ENCODE results near the gene C12orf56.
"Not testable (repeated sequence)": the region's sequence is repeated elsewhere in the genome, so short reads cannot be mapped to it uniquely, and the experiment has no call there.

The C12orf56 gene

DNA sequence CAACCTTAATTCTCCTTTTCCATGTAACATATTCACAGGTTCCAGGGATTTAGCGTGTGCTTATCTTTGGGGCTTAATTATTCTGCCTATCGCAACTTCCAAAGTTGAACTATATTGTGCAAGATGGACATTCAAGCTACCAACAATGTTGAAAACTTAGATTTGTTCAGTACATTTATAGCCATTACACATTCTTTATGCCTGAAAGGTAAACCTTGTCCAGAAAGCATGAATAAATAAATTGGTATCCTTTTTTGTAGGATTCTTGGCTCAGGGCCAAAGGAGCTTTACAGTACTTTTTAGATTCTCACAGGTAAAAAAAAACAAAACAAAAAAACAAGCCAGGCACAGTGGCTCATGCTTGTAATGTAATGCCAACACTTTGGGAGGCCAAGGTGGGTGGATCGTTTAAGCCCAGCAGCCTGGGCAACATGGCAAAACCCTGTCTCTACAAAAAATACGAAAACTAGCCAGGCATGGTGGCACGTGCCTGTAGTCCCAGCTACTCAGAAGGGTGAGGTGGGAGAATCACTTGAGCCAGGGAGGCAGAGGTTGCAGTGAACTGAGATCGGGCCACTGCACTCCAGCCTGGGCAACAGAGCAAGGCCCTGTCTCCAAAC is 3.3 kb downstream of the C12orf56 start:
- DNase-seq (ENCODE audit: low spot score), result no peak

- DNase-seq (ENCODE audit: low spot score), result peak; percentile 35
Measured at GRCh38 chr12:64385468-64385867, 5.1 kb downstream of the C12orf56 start.

DNA sequence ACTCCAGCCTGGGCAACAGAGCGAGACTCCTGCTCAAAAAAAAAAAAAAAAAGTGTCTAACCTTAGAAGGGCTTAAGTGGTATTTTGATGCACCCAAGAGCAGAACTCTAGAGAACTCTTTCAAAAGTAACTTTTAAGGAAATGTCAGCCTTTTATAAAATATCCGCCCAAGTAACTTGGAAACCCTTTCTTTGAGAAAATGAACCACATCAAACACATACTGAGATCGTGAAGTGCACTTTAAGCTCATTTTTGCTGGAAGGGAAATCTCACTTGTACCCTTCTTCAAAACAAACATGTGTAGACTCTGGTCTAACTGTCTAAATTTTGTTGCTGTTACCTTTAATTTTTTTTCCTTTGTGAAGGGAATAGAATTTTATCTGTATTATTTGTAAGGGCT is 5.5 kb downstream of the C12orf56 start:
- DNase-seq (ENCODE audit: low spot score), result peak; percentile 19

- DNase-seq (ENCODE audit: low spot score), result no peak
Measured at GRCh38 chr12:64383675-64384074, 6.9 kb downstream of the C12orf56 start.

DNA sequence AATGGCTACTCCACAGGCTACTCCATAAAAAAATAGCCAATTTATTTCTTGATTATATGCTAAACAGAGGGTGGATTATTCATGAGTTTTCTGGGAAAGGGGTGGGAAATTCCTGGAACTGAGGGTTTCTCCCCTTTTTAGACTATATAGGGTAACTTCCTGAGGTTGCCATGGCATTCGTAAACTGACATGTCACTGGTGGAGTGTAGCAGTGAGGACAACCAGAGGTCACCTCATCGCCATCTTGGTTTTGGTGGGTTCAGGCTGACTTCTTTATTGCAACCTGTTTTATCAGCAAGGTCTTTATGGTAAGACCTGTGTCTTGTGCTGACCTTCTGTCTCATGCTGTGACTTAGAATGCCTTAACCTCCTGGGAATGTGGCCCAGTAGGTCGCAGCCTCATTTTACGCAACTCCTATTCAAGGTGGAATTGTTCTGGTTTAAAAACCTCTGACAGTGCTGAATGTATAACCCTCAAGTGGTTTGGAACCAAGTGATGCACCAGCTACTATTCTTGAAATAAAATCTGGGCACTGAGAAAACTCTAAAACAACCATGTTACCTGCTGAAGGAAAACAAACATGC is 27.7 kb downstream of the C12orf56 start:
- no peak for DNase-seq (ENCODE audit: low spot score)

GRCh38 chr12:64361173-64361572 is 29.4 kb downstream of the C12orf56 start:
- DNase-seq (ENCODE audit: low spot score), result not testable (repeated sequence)

DNA sequence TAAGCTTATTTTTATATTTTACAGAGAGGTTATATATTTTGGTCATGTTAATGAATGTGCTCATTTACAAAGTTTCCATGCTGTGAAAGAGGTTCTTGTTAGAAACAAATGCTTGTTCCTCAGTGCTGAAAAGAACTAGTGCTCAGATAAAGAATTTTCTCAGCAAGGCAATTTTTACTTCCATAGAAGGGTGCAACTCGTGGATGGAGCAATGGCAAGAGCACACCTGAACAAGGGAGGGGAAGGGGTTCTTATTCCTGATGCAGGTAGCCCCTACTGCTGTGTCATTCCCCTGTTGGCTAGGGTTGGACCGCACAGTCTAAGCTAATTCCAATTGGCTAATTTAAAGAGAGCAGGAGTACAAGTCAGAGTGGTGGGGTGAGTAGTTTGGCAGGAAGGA is 34.3 kb downstream of the C12orf56 start:
- not testable (repeated sequence) for DNase-seq (ENCODE audit: low spot score)

- DNase-seq (ENCODE audit: low spot score), result no peak
Measured at GRCh38 chr12:64352181-64352580, 38.4 kb downstream of the C12orf56 start.

- DNase-seq (ENCODE audit: low spot score), result no peak
Measured at GRCh38 chr12:64351265-64351664, 39.3 kb downstream of the C12orf56 start.

GRCh38 chr12:64347630-64348029 is 42.9 kb downstream of the C12orf56 start:
- DNase-seq (ENCODE audit: low spot score), result no peak

GRCh38 chr12:64344631-64345030 is 45.9 kb downstream of the C12orf56 start:
- DNase-seq (ENCODE audit: low spot score), result not testable (repeated sequence)

GRCh38 chr12:64340546-64340945 is 50.0 kb downstream of the C12orf56 start:
- not testable (repeated sequence) for DNase-seq (ENCODE audit: low spot score)

DNA sequence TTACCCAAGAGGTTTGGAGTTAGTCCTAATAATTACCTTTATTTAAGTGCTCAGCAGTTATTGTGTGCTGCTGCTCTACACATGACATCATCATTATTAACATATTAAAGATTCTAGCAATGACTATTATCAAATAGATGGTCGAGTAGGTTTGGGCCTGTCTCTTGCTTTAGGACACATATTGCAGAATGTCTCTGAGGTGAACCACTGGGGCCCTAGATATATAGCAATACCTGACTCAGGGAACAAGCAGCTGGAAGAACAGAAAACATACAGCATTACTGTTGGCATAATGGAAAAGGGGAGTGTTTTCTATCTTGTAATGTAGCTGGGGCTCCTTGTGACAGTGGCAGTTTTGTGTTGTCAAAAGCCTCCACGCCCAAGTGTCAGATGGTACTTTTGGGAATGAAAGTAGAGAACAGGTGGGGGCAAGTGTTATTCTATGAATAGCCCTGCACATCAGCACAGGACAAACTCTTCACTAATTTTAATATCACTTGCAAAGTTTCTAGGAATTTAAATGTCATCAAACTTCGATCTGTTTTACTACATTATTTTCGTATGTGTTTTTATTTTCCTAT is 54.6 kb downstream of the C12orf56 start:
- no peak for DNase-seq (ENCODE audit: low spot score)

DNA sequence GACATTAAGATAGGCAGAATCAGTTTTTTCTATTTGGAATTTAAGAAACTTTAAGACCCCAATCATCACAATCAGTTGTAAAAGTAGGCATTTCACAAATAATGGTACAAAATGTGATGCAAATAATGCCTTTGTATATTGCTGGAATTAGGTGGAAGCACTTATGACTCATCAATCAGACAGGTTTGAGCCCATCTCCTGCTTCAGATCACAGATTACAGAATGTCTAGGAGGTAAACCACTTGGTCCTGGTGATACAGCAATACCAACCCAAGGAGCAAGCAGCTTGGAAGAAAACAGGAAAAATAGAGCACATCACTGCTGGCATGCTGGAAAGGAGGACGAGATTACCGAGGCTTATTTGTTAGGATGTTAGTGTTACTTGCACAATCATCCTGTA is 57.6 kb downstream of the C12orf56 start:
- no peak for DNase-seq (ENCODE audit: low spot score)

DNA sequence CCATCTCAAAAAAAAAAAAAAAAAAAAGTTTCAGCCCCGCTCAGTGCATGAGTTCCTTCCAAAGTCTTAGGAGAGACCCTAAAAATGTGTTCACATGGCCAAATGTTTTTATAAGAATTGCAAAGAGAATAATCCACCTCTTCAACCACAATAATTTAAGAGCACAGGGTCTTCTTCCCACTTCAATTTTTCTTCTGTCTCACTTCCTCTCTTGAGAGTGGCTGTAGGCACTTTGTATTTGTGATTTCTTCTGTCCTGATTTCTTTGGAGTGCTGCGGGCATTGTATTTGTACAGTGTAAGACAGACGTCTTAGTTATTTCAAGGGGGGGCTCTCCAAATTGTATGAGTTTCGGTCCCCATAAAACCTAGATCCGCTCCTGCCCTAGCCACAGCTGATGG is 58.3 kb downstream of the C12orf56 start:
- DNase-seq (ENCODE audit: low spot score), result no peak

- DNase-seq (ENCODE audit: low spot score), result not testable (repeated sequence)
Measured at GRCh38 chr12:64329031-64329710, 61.4 kb downstream of the C12orf56 start.

- no peak for DNase-seq (ENCODE audit: low spot score)
Measured at GRCh38 chr12:64325055-64325454, 65.5 kb downstream of the C12orf56 start.

GRCh38 chr12:64323476-64324225 is 66.9 kb downstream of the C12orf56 start:
- DNase-seq (ENCODE audit: low spot score), result no peak

GRCh38 chr12:64323006-64323405 is 67.6 kb downstream of the C12orf56 start:
- DNase-seq (ENCODE audit: low spot score), result no peak

GRCh38 chr12:64320611-64321010 is 69.9 kb downstream of the C12orf56 start:
- no peak for DNase-seq (ENCODE audit: low spot score)

- DNase-seq (ENCODE audit: low spot score), result not testable (repeated sequence)
Measured at GRCh38 chr12:64319540-64320225, 70.9 kb downstream of the C12orf56 start.

DNA sequence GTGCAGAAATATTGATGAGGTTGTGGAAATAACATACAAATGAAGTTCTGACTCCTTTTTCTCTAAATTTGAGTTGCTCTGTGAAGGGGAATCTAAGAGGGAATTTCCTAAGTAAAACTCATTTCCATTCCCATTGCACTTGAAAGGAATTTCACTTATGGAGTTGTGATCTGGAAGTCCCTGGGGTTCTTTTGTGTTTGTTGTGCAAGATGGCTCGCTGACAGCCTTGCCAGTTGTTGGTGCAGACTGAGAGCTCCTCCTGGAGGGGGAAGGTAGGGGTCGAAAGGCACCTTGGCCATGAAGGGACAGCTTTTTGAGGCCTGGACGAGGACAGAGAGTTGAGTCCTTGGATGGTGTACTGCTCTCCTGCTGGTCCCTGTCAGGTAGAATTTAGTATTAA is 72.0 kb downstream of the C12orf56 start:
- DNase-seq (ENCODE audit: low spot score), result no peak

All from activated CD4-positive, alpha-beta T cell treated with anti-CD3 and anti-CD28 coated beads, Interleukin-2, Interleukin-4, amounts not matched to agents 100 ng/mL and 50 ng/mL, durations not matched to agents 16 hours and 8 hours (primary cell).